Ovary (tissue), 9 donors: Measurements from ENCODE around the gene SMYD1. TPM values are rescaled to one million over a fixed set of nuclear protein-coding genes. Genes with fewer than 3 reads are reported as not detected.

Experiments used
- DNase-seq, 5 donors: peaks; one replicate each; pipeline ENCODE4 v3.0.0-alpha.2; 2019 to 2020
- H3K27ac ChIP-seq, 2 donors: fragments of 200-600 bp; one replicate each; pipeline versions ENCODE4 v1.5.1 to v1.8.0; 2019 to 2022
- H3K27me3 ChIP-seq: fragments of 200-600 bp; one replicate; pipeline ENCODE4 v1.8.0; 2022
- H3K36me3 ChIP-seq: fragments of 200-600 bp; sonication (generic); one replicate; pipeline ENCODE4 v1.5.1; 2019
- H3K4me1 ChIP-seq: one replicate; pipeline ENCODE4 v1.8.1; 2013; ENCODE audit warnings: mild to moderate bottlenecking, moderate library complexity; ENCODE audit not compliant: insufficient read depth
- H3K4me3 ChIP-seq: fragments of 200-600 bp; sonication (generic); one replicate; pipeline ENCODE4 v1.5.1; 2017
- H3K9me3 ChIP-seq, 2 donors: fragments of 200-600 bp in 1 of 2; sonication (generic) in 1 of 2; one replicate each; pipeline versions ENCODE4 v1.5.1 to v1.8.1; 2013 to 2019; ENCODE audit warnings: mild to moderate bottlenecking in 1 of 2, moderate library complexity in 1 of 2
- EP300 ChIP-seq: sonication (generic); formaldehyde crosslinking; IDR thresholded peaks from one replicate; pipeline ENCODE4 v1.6.1; 2017; ENCODE audit warnings: antibody characterized with exemption
- POLR2A ChIP-seq: fragments of 450-650 bp; IDR thresholded peaks from one replicate; pipeline ENCODE4 v1.6.1; 2017; ENCODE audit warnings: antibody characterized with exemption, mild to moderate bottlenecking, moderate library complexity
- WGBS, 3 donors: extraction: QIAGEN DNeasy Blood & Tissue Kit in 1 of 3; methylation state at CpG; one replicate each; pipeline versions ENCODE4 v1.1.5 to v1.1.7; 2013 to 2017; 5-methylcytosine and 5-hydroxymethylcytosine counted together
- intact Hi-C, 4 donors: fragments of 100-400 bp; cut with DNase I; formaldehyde crosslinking; loops; one replicate each; pipeline versions ENCODE4 v1.11.0 to v1.15.1; 2022 to 2023
- polyA plus RNA-seq, 2 donors: library from polyadenylated mRNA; stranded (reverse); fragments of 200-250 nt in 1 of 2; fragments of 350-450 nt in 1 of 2; fragmentation: Illumina TruSeq in 1 of 2; extraction: RNeasy Lipid Tissue Mini Kit (QIAGEN cat#74804) in 1 of 2; gene quantifications; one replicate each; pipeline ENCODE4 v1.2.3, GENCODE V29; 2013 to 2014
- total RNA-seq, 7 donors: library from RNA; depleted of rRNA in 2 of 7; stranded (reverse); fragments of >200 nt in 2 of 7; fragmentation: NEBNext Ultra II Directional in 3 of 7; extraction: Animal tissue kit (Norgen Biotek cat#: 25700) in 3 of 7; gene quantifications; one replicate each; pipeline versions ENCODE4 v1.1.0 to v1.2.4, GENCODE V29; 2016 to 2023
- TF ChIP-seq, protein P1 (sequence below), 3 donors: fragments of 450-650 bp in 2 of 3; fragments of 200-600 bp in 1 of 3; IDR thresholded peaks; one replicate each; pipeline versions ENCODE4 v1.5.1 to v1.8.0; 2016 to 2022; ENCODE audit warnings: antibody characterized with exemption in 3 of 3, mild to moderate bottlenecking in 1 of 3
- donor health status: DM: no; HTN: no; CAD: no; lungs with moderate emphysema.
- donor health status: DM: no; HTN: no; CAD: no.
- donor health status: Bipolar disorder and iron deficiency.
- donor health status: DM: yes; HTN: yes; CAD: no.
- donor health status: DM: no; HTN: no; CAD: no.
- donor health status: DM: yes; HTN: yes; CAD: no.

Gene SMYD1
- total and polyA plus RNA-seq, 9 donors = 0.05 to 0.10 TPM; not detected in 7

GRCh38 chr2:88085099-88085498 is 17.5 kb downstream of the SMYD1 start:
- TF ChIP-seq EP300 (no peak), POLR2A (no peak)
- TF ChIP-seq, protein P1, sequence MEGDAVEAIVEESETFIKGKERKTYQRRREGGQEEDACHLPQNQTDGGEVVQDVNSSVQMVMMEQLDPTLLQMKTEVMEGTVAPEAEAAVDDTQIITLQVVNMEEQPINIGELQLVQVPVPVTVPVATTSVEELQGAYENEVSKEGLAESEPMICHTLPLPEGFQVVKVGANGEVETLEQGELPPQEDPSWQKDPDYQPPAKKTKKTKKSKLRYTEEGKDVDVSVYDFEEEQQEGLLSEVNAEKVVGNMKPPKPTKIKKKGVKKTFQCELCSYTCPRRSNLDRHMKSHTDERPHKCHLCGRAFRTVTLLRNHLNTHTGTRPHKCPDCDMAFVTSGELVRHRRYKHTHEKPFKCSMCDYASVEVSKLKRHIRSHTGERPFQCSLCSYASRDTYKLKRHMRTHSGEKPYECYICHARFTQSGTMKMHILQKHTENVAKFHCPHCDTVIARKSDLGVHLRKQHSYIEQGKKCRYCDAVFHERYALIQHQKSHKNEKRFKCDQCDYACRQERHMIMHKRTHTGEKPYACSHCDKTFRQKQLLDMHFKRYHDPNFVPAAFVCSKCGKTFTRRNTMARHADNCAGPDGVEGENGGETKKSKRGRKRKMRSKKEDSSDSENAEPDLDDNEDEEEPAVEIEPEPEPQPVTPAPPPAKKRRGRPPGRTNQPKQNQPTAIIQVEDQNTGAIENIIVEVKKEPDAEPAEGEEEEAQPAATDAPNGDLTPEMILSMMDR (IDR thresholded peaks at IDR 0.05) = no peak
- Histone ChIP-seq H3K27me3 (no peaks in the 10 kb centered on the region), H3K27ac (no peak overlapping the region), H3K4me1 (no peaks in the 10 kb centered on the region), H3K9me3 (no peaks in the 10 kb centered on the region), H3K4me3 (no peak overlapping the region), H3K36me3 (no peaks in the 10 kb centered on the region)
- intact Hi-C loops = no loop called here
- no peak for DNase-seq
- WGBS, 3 donors = 86 to 88% (median 88%) methylated on average over 2 of the region's 2 CpGs

- WGBS, 3 donors = 76 to 88% (median 77%) methylated on average over 5 of the region's 5 CpGs
- intact Hi-C loops = no loop called here
- Histone ChIP-seq H3K27me3 (no peaks in the 10 kb centered on the region), H3K4me3 (no peak overlapping the region), H3K9me3 (no peaks in the 10 kb centered on the region), H3K4me1 (no peaks in the 10 kb centered on the region), H3K27ac (no peak overlapping the region), H3K36me3 (no peaks in the 10 kb centered on the region)
- no peak for DNase-seq
- TF ChIP-seq, protein P1 (IDR thresholded peaks at IDR 0.05) = no peak
- TF ChIP-seq EP300 (no peak), POLR2A (no peak)
Measured at GRCh38 chr2:88085602-88086001, 18.0 kb downstream of the SMYD1 start.

DNA sequence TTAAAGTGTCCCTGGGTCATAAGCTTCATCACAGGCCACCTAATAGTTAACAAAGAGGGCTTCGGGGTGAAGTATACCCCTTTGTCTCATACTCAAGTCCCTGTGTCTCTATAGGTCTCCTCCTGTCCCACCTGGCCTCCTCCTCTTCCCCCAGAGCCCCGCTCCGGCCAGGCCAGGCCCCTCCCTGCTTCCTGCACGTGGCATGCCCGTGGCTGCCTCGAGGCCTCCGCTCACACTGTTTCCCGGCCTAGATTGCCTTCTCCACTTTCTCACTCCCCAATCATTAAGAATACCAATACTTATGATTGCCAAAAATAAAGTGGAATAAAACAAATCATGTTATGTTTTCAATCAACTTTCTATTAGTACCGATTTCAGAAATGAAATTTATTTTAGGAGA is 18.8 kb downstream of the SMYD1 start:
- no peak for TF ChIP-seq POLR2A
- no peak for TF ChIP-seq EP300
- TF ChIP-seq, protein P1 (IDR thresholded peaks at IDR 0.05) = no peak
- intact Hi-C loops = no loop called here
- Histone ChIP-seq H3K9me3 (no peaks in the 10 kb centered on the region), H3K27me3 (no peaks in the 10 kb centered on the region), H3K4me1 (no peaks in the 10 kb centered on the region), H3K36me3 (no peaks in the 10 kb centered on the region), H3K27ac (no peak overlapping the region), H3K4me3 (no peak overlapping the region)
- DNase-seq = no peak
- 68 to 76% (median 69%) methylated on average over 9 of the region's 9 CpGs for WGBS, 3 donors

GRCh38 chr2:88087073-88087472 is 19.4 kb downstream of the SMYD1 start:
- H3K4me3 ChIP-seq = no peak overlapping the region
- H3K9me3 ChIP-seq = no peaks in the 10 kb centered on the region
- no peaks in the 10 kb centered on the region for H3K36me3 ChIP-seq
- intact Hi-C loops = no loop called here
- no peak for DNase-seq
- no peak overlapping the region for H3K27ac ChIP-seq
- WGBS, 3 donors = 91 to 95% (median 93%) methylated on average over 2 of the region's 2 CpGs
- no peaks in the 10 kb centered on the region for H3K4me1 ChIP-seq
- TF ChIP-seq, protein P1 (IDR thresholded peaks at IDR 0.05) = no peak
- no peak for TF ChIP-seq POLR2A
- TF ChIP-seq EP300 = no peak
- H3K27me3 ChIP-seq = no peaks in the 10 kb centered on the region

DNA sequence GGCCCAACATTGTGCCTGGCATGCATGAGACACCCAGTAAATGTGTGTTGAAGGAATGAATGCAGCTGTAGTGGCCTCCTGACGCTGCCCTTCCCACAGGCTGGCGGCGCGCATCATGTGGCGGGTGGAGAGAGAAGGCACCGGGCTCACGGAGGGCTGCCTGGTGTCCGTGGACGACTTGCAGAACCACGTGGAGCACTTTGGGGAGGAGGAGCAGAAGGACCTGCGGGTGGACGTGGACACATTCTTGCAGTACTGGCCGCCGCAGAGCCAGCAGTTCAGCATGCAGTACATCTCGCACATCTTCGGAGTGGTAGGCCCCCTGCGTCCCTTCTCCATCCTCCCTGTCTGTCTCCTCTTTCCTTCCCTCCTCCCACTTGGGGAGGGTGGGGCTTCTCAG is 20.1 kb downstream of the SMYD1 start:
- TF ChIP-seq POLR2A = no peak
- TF ChIP-seq, protein P1 (IDR thresholded peaks at IDR 0.05) = no peak
- no peak for TF ChIP-seq EP300
- no peaks in the 10 kb centered on the region for H3K36me3 ChIP-seq
- no peaks in the 10 kb centered on the region for H3K4me1 ChIP-seq
- no peaks in the 10 kb centered on the region for H3K9me3 ChIP-seq
- no peak overlapping the region for H3K27ac ChIP-seq
- intact Hi-C loops = no loop called here
- no peak for DNase-seq
- H3K4me3 ChIP-seq = no peak overlapping the region
- no peaks in the 10 kb centered on the region for H3K27me3 ChIP-seq
- WGBS, 3 donors = 79 to 88% (median 80%) methylated on average over 17 of the region's 17 CpGs
